SK-N-SH (cell line): Measurements from ENCODE around the gene RIT1.

Experiments used
- EZH2phosphoT487 ChIP-seq: fragments of 200-600 bp; sonication (generic); IDR thresholded peaks from 2 replicates; pipeline ENCODE4 v1.6.1; 2017; ENCODE audit warnings: low read depth, mixed run types, mild to moderate bottlenecking, antibody characterized with exemption, moderate library complexity, borderline replicate concordance
- FOSL2 ChIP-seq: IDR thresholded peaks from 2 replicates; pipeline ENCODE4 v1.4.0; 2012; ENCODE audit warnings: low read depth, mild to moderate bottlenecking, moderate library complexity, borderline replicate concordance
- MAX ChIP-seq: IDR thresholded peaks from 2 replicates; pipeline ENCODE4 v1.4.0; 2012; ENCODE audit warnings: low read depth
- RAD21 ChIP-seq: IDR thresholded peaks from 2 replicates; pipeline ENCODE4 v1.6.1; 2012; ENCODE audit warnings: mild to moderate bottlenecking, low read length
- SIN3A ChIP-seq: IDR thresholded peaks from 2 replicates; pipeline ENCODE4 v1.6.1; 2012; ENCODE audit warnings: low read depth, mild to moderate bottlenecking, low read length, moderate library complexity, borderline replicate concordance
- SMC3 ChIP-seq: IDR thresholded peaks from 2 replicates; pipeline ENCODE4 v1.6.1; 2012; ENCODE audit warnings: low read depth, low read length, improper control_type of control experiment
- TCF12 ChIP-seq: IDR thresholded peaks from 2 replicates; pipeline ENCODE4 v1.4.0; 2012
- TEAD4 ChIP-seq: IDR thresholded peaks from 2 replicates; pipeline ENCODE4 v1.4.0; 2012; ENCODE audit warnings: mild to moderate bottlenecking, borderline replicate concordance; ENCODE audit not compliant: insufficient read depth
- YY1 ChIP-seq: IDR thresholded peaks from 2 replicates; pipeline ENCODE4 v1.4.0; 2012; ENCODE audit warnings: low read depth, mild to moderate bottlenecking
- TF ChIP-seq, protein P1 (sequence below): IDR thresholded peaks from 2 replicates; pipeline ENCODE4 v1.6.1; 2012; ENCODE audit warnings: mild to moderate bottlenecking, low read depth, low read length, moderate library complexity
- TF ChIP-seq, protein P2 (sequence below): fragments of 200-600 bp; sonication (generic); IDR thresholded peaks from 2 replicates; pipeline ENCODE4 v1.6.1; 2017; ENCODE audit warnings: antibody characterized with exemption, mild to moderate bottlenecking, moderate library complexity
- TF ChIP-seq, protein P3 (sequence below): IDR thresholded peaks from 2 replicates; pipeline ENCODE4 v1.4.0; 2012; ENCODE audit warnings: low read depth, borderline replicate concordance

- TF ChIP-seq, protein P1, sequence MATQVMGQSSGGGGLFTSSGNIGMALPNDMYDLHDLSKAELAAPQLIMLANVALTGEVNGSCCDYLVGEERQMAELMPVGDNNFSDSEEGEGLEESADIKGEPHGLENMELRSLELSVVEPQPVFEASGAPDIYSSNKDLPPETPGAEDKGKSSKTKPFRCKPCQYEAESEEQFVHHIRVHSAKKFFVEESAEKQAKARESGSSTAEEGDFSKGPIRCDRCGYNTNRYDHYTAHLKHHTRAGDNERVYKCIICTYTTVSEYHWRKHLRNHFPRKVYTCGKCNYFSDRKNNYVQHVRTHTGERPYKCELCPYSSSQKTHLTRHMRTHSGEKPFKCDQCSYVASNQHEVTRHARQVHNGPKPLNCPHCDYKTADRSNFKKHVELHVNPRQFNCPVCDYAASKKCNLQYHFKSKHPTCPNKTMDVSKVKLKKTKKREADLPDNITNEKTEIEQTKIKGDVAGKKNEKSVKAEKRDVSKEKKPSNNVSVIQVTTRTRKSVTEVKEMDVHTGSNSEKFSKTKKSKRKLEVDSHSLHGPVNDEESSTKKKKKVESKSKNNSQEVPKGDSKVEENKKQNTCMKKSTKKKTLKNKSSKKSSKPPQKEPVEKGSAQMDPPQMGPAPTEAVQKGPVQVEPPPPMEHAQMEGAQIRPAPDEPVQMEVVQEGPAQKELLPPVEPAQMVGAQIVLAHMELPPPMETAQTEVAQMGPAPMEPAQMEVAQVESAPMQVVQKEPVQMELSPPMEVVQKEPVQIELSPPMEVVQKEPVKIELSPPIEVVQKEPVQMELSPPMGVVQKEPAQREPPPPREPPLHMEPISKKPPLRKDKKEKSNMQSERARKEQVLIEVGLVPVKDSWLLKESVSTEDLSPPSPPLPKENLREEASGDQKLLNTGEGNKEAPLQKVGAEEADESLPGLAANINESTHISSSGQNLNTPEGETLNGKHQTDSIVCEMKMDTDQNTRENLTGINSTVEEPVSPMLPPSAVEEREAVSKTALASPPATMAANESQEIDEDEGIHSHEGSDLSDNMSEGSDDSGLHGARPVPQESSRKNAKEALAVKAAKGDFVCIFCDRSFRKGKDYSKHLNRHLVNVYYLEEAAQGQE, result no peak
- no peak for TF ChIP-seq YY1
- TF ChIP-seq, protein P2, sequence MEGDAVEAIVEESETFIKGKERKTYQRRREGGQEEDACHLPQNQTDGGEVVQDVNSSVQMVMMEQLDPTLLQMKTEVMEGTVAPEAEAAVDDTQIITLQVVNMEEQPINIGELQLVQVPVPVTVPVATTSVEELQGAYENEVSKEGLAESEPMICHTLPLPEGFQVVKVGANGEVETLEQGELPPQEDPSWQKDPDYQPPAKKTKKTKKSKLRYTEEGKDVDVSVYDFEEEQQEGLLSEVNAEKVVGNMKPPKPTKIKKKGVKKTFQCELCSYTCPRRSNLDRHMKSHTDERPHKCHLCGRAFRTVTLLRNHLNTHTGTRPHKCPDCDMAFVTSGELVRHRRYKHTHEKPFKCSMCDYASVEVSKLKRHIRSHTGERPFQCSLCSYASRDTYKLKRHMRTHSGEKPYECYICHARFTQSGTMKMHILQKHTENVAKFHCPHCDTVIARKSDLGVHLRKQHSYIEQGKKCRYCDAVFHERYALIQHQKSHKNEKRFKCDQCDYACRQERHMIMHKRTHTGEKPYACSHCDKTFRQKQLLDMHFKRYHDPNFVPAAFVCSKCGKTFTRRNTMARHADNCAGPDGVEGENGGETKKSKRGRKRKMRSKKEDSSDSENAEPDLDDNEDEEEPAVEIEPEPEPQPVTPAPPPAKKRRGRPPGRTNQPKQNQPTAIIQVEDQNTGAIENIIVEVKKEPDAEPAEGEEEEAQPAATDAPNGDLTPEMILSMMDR, result no peak
- no peak for TF ChIP-seq SIN3A
- TF ChIP-seq MAX, result no peak
- no peak for TF ChIP-seq EZH2phosphoT487
- no peak for TF ChIP-seq RAD21
- TF ChIP-seq SMC3, result no peak
- TF ChIP-seq, protein P3, sequence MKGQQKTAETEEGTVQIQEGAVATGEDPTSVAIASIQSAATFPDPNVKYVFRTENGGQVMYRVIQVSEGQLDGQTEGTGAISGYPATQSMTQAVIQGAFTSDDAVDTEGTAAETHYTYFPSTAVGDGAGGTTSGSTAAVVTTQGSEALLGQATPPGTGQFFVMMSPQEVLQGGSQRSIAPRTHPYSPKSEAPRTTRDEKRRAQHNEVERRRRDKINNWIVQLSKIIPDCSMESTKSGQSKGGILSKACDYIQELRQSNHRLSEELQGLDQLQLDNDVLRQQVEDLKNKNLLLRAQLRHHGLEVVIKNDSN, result no peak
- 0 out of 2 replicates have a peak, but pooled peaks have one; percentile 32 for TF ChIP-seq TCF12
- 0 out of 2 replicates have a peak, but pooled peaks have one; percentile 20 for TF ChIP-seq TEAD4
- 0 out of 2 replicates have a peak, but pooled peaks have one; percentile 4 for TF ChIP-seq FOSL2
These were observed 21.6 kb downstream of the RIT1 start for GRCh38 chr1:155889566-155889965.
